Nephron progenitor cell (in vitro differentiated cells): ENCODE measurements around the gene THOC2.
"Not testable (repeated sequence)": the region's sequence is repeated elsewhere in the genome, so short reads cannot be mapped to it uniquely, and the experiment has no call there.

ENCODE experiments used
- DNase-seq: peaks from one replicate; pipeline ENCODE4 v3.0.0; 2021
- H3K27ac Mint-ChIP-seq: 2 replicates; pipeline ENCODE4 v1.8.0; 2021; ENCODE audit warnings: mild to moderate bottlenecking, moderate library complexity, mixed read lengths
- H3K27me3 Mint-ChIP-seq: 2 replicates; pipeline ENCODE4 v1.8.0; 2021; ENCODE audit warnings: mild to moderate bottlenecking, low read depth, mixed read lengths; ENCODE audit not compliant: poor library complexity
- H3K36me3 Mint-ChIP-seq: 2 replicates; pipeline ENCODE4 v1.8.0; 2021; ENCODE audit warnings: low read depth, mixed read lengths
- H3K4me1 Mint-ChIP-seq: 2 replicates; pipeline ENCODE4 v1.8.0; 2021; ENCODE audit warnings: mixed read lengths
- H3K4me3 Mint-ChIP-seq: 2 replicates; pipeline ENCODE4 v1.8.0; 2021; ENCODE audit warnings: mild to moderate bottlenecking, moderate library complexity, mixed read lengths
- H3K9me3 Mint-ChIP-seq: 2 replicates; pipeline ENCODE4 v1.8.0; 2021; ENCODE audit warnings: mild to moderate bottlenecking, moderate library complexity, mixed read lengths
- CTCF ChIP-seq: fragments of 200-600 bp; sonication (generic); IDR thresholded peaks from 2 replicates; pipeline ENCODE4 v1.5.0; 2021; ENCODE audit warnings: antibody characterized with exemption

The THOC2 gene

GRCh38 chrX:123673813-123674212 lies 59.0 kb downstream of the THOC2 start:
- DNase-seq, result no peak
- Mint-ChIP-seq H3K36me3 (peaks cover 59% of the 10 kb centered on the region), H3K4me3 (no peak overlapping the region), H3K27me3 (no peaks in the 10 kb centered on the region), H3K27ac (no peak overlapping the region), H3K4me1 (no peaks in the 10 kb centered on the region), H3K9me3 (peaks cover 34% of the 10 kb centered on the region)
- TF ChIP-seq CTCF, result no peak

- Mint-ChIP-seq H3K4me1 (no peaks in the 10 kb centered on the region), H3K4me3 (no peak overlapping the region), H3K9me3 (peaks cover 56% of the 10 kb centered on the region), H3K27ac (no peak overlapping the region), H3K27me3 (no peaks in the 10 kb centered on the region), H3K36me3 (peaks cover 75% of the 10 kb centered on the region)
- TF ChIP-seq CTCF, result no peak
- DNase-seq, result no peak
Measured at GRCh38 chrX:123665197-123665596, 67.7 kb downstream of the THOC2 start.

- not testable (repeated sequence) for H3K27me3 Mint-ChIP-seq, H3K4me3 Mint-ChIP-seq, DNase-seq, H3K4me1 Mint-ChIP-seq, H3K27ac Mint-ChIP-seq
- H3K36me3 Mint-ChIP-seq, result peaks cover 77% of the 10 kb centered on the region
- H3K9me3 Mint-ChIP-seq, result peaks cover 55% of the 10 kb centered on the region
Measured at GRCh38 chrX:123664467-123665167, 68.2 kb downstream of the THOC2 start.

GRCh38 chrX:123663720-123664119 lies 69.1 kb downstream of the THOC2 start:
- not testable (repeated sequence) for DNase-seq, H3K27me3 Mint-ChIP-seq, H3K27ac Mint-ChIP-seq, H3K4me1 Mint-ChIP-seq, H3K4me3 Mint-ChIP-seq
- Mint-ChIP-seq H3K9me3 (peaks cover 55% of the 10 kb centered on the region), H3K36me3 (peaks cover 75% of the 10 kb centered on the region)

GRCh38 chrX:123656507-123656906 lies 76.3 kb downstream of the THOC2 start:
- H3K4me3 Mint-ChIP-seq, H3K27ac Mint-ChIP-seq, H3K4me1 Mint-ChIP-seq, DNase-seq, H3K27me3 Mint-ChIP-seq: not testable (repeated sequence)
- peaks cover 71% of the 10 kb centered on the region for H3K36me3 Mint-ChIP-seq
- peaks cover 67% of the 10 kb centered on the region for H3K9me3 Mint-ChIP-seq

- peak; percentile 21 for DNase-seq
- Mint-ChIP-seq H3K27ac (peak overlapping the region; percentile 96), H3K36me3 (peaks cover 48% of the 10 kb centered on the region), H3K4me3 (peak overlapping the region; percentile 76), H3K4me1 (peaks cover 19% of the 10 kb centered on the region), H3K9me3 (peaks cover 72% of the 10 kb centered on the region)
- H3K27me3 Mint-ChIP-seq, result not testable (repeated sequence)
Measured at GRCh38 chrX:123648811-123649181, 84.1 kb downstream of the THOC2 start.

- peaks cover 19% of the 10 kb centered on the region for H3K4me1 Mint-ChIP-seq
- peaks cover 43% of the 10 kb centered on the region for H3K36me3 Mint-ChIP-seq
- H3K4me3 Mint-ChIP-seq, result peak overlapping the region; percentile 76
- TF ChIP-seq CTCF, result no peak
- DNase-seq, result peak; percentile 59
- H3K27me3 Mint-ChIP-seq, result no peaks in the 10 kb centered on the region
- H3K9me3 Mint-ChIP-seq, result peaks cover 66% of the 10 kb centered on the region
- peak overlapping the region; percentile 96 for H3K27ac Mint-ChIP-seq
Measured at GRCh38 chrX:123648028-123648810, 84.6 kb downstream of the THOC2 start.

- Mint-ChIP-seq H3K9me3 (peaks cover 60% of the 10 kb centered on the region), H3K36me3 (peaks cover 38% of the 10 kb centered on the region), H3K4me1 (peaks cover 19% of the 10 kb centered on the region), H3K27ac (no peak overlapping the region), H3K27me3 (no peaks in the 10 kb centered on the region), H3K4me3 (no peak overlapping the region)
- TF ChIP-seq CTCF, result no peak
- DNase-seq, result no peak
Measured at GRCh38 chrX:123647244-123647643, 85.6 kb downstream of the THOC2 start.
